SU-DHL-6 (cell line): ENCODE measurements around the gene ABCD1.
"Not testable (repeated sequence)": the region's sequence is repeated elsewhere in the genome, so short reads cannot be mapped to it uniquely, and the experiment has no call there.

Source experiments
- H2AFZ ChIP-seq: fragments of 200-600 bp; sonication (generic); 2 replicates; pipeline ENCODE4 v1.6.1; 2014; ENCODE audit warnings: low read depth, mild to moderate bottlenecking, moderate library complexity, mixed read lengths, antibody characterized with exemption, low read length; ENCODE audit not compliant: severe bottlenecking
- H3F3A ChIP-seq: fragments of 200-600 bp; shearing (Covaris generic); 2 replicates; pipeline ENCODE4 v1.6.0; 2016; ENCODE audit warnings: antibody characterized with exemption, mild to moderate bottlenecking; ENCODE audit not compliant: insufficient read depth
- H3K27ac ChIP-seq: fragments of 200-600 bp; sonication (generic); 2 replicates; pipeline ENCODE4 v1.5.1; 2016; ENCODE audit warnings: low read depth, mild to moderate bottlenecking, low read length, moderate library complexity, mixed read lengths
- H3K27me3 ChIP-seq: fragments of 200-600 bp; sonication (generic), shearing (Covaris generic); 2 replicates; pipeline ENCODE4 v1.6.0; 2014; ENCODE audit warnings: mild to moderate bottlenecking, low read length
- H3K36me3 ChIP-seq: fragments of 200-600 bp; sonication (generic); 2 replicates; pipeline ENCODE4 v1.6.1; 2014; ENCODE audit warnings: mild to moderate bottlenecking, low read length, mixed read lengths
- H3K4me2 ChIP-seq: fragments of 300-600, 200-600 bp; shearing (Covaris generic), sonication (generic); 2 replicates; pipeline ENCODE4 v1.6.0; 2014; ENCODE audit warnings: low read length, low read depth, mild to moderate bottlenecking; ENCODE audit not compliant: poor library complexity, severe bottlenecking
- H3K4me3 ChIP-seq: fragments of 200-600 bp; sonication (generic); 2 replicates; pipeline ENCODE4 v1.5.1; 2014; ENCODE audit warnings: antibody characterized with exemption, low read length, mild to moderate bottlenecking, mixed read lengths; ENCODE audit not compliant: insufficient read depth, poor library complexity, severe bottlenecking
- H3K79me2 ChIP-seq: fragments of 200-600 bp; sonication (generic); 2 replicates; pipeline ENCODE4 v1.6.1; 2014; ENCODE audit warnings: mild to moderate bottlenecking, low read length, moderate library complexity; ENCODE audit not compliant: insufficient read depth
- H3K9ac ChIP-seq: fragments of 200-600 bp; sonication (generic); 2 replicates; pipeline ENCODE4 v1.7.0; 2014; ENCODE audit warnings: mild to moderate bottlenecking, low read length
- H3K9me2 ChIP-seq: fragments of 200-600 bp; sonication (generic); replicated peaks from 2 replicates; pipeline ENCODE4 v1.6.1; 2014; ENCODE audit warnings: low read length; ENCODE audit not compliant: insufficient read depth
- H3K9me3 ChIP-seq: fragments of 200-600 bp; sonication (generic); 2 replicates; pipeline ENCODE4 v1.6.1; 2014; ENCODE audit warnings: low read length, mixed read lengths; ENCODE audit not compliant: insufficient read depth
- H4K20me1 ChIP-seq: fragments of 200-600 bp; sonication (generic); 2 replicates; pipeline ENCODE4 v1.6.1; 2014; ENCODE audit warnings: low read depth, mild to moderate bottlenecking, antibody characterized with exemption, low read length, moderate library complexity, mixed read lengths
- EZH2phosphoT487 ChIP-seq: fragments of 200-600 bp; sonication (generic), shearing (Covaris generic); conservative IDR thresholded peaks from 2 replicates; pipeline ENCODE4 v1.6.1; 2018; ENCODE audit warnings: mild to moderate bottlenecking, antibody characterized with exemption, low read length, moderate library complexity, mixed read lengths
- TF ChIP-seq, protein P1 (sequence below): fragments of 200-600 bp; sonication (generic); IDR thresholded peaks from one replicate; pipeline ENCODE4 v1.5.1; 2017; ENCODE audit warnings: antibody characterized with exemption, mild to moderate bottlenecking, low read length, moderate library complexity; ENCODE audit not compliant: insufficient read depth, poor library complexity, severe bottlenecking

ABCD1 gene

DNA sequence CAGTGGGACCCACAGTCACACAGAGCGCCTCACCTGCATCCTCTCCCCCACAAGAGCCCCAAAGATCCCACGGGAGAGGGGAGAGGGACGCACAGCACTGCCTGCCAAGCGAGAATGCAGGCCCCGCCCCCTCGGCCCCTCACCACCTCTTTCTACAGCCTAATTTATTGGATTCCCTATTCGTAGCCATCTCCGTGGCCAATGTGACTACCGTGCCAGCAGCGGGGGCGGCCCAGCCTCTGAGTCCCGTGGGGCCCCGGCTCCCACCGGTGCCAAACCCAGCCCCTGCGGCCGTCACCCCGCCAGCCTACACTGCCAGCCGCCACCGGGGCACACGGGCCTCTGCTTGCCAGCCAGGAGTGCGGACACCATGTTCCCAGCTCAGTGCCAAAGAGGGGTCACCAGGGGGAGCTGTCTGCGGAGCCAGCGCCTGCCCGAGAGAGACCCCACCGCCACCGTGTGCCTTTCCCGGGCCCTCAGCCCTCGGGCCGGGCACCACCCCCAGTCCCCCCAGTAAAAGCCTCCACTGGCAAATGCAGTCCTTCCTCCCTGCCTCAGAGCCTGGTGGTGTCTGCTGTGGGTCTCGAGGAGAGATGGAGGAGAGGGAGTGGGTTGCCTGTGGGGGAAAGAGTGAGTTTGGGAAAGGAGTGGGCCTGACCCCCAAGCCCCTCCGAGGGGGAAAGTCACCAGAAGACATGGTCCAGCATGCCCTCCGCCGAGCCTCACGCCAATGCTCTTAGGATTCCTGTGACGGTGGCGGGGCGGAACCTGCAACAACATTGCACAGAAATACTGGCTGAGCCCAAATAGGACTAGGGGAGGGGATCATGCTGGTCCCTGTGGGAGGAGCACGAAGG lies 19.8 kb downstream of the ABCD1 start:
- no peaks in the 10 kb centered on the region for H3K27me3 ChIP-seq
- no peak overlapping the region for H3K9ac ChIP-seq
- TF ChIP-seq EZH2phosphoT487, result no peak
- TF ChIP-seq, protein P1, sequence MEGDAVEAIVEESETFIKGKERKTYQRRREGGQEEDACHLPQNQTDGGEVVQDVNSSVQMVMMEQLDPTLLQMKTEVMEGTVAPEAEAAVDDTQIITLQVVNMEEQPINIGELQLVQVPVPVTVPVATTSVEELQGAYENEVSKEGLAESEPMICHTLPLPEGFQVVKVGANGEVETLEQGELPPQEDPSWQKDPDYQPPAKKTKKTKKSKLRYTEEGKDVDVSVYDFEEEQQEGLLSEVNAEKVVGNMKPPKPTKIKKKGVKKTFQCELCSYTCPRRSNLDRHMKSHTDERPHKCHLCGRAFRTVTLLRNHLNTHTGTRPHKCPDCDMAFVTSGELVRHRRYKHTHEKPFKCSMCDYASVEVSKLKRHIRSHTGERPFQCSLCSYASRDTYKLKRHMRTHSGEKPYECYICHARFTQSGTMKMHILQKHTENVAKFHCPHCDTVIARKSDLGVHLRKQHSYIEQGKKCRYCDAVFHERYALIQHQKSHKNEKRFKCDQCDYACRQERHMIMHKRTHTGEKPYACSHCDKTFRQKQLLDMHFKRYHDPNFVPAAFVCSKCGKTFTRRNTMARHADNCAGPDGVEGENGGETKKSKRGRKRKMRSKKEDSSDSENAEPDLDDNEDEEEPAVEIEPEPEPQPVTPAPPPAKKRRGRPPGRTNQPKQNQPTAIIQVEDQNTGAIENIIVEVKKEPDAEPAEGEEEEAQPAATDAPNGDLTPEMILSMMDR, result no peak
- no peak overlapping the region for H3K4me2 ChIP-seq
- no peaks in the 10 kb centered on the region for H3K9me3 ChIP-seq
- H3K4me3 ChIP-seq, result no peak overlapping the region
- no peak overlapping the region for H3K27ac ChIP-seq
- no peaks in the 10 kb centered on the region for H3K36me3 ChIP-seq
- H3K9me2 ChIP-seq, result no peaks in the 10 kb centered on the region
- H2AFZ ChIP-seq, result no peak overlapping the region
- H3K79me2 ChIP-seq, result no peaks in the 10 kb centered on the region
- H3F3A ChIP-seq, result no peaks in the 10 kb centered on the region
- H4K20me1 ChIP-seq, result no peaks in the 10 kb centered on the region

- not testable (repeated sequence) for H4K20me1 ChIP-seq, H3K4me3 ChIP-seq, H2AFZ ChIP-seq, H3K9ac ChIP-seq, H3K9me3 ChIP-seq, H3K4me2 ChIP-seq, H3K27me3 ChIP-seq, H3K9me2 ChIP-seq, H3K27ac ChIP-seq, H3K36me3 ChIP-seq, H3K79me2 ChIP-seq, H3F3A ChIP-seq
Measured at GRCh38 chrX:153745067-153745433, 20.4 kb downstream of the ABCD1 start.

GRCh38 chrX:153746359-153746758 lies 21.7 kb downstream of the ABCD1 start:
- Histone ChIP-seq H3K4me2 (no peak overlapping the region), H3K27me3 (no peaks in the 10 kb centered on the region), H3K79me2 (no peaks in the 10 kb centered on the region), H3K27ac (no peak overlapping the region), H3K9me2 (no peaks in the 10 kb centered on the region), H3K36me3 (no peaks in the 10 kb centered on the region), H3F3A (no peaks in the 10 kb centered on the region), H3K9me3 (no peaks in the 10 kb centered on the region), H3K4me3 (no peak overlapping the region), H3K9ac (no peak overlapping the region), H4K20me1 (no peaks in the 10 kb centered on the region), H2AFZ (no peak overlapping the region)
- TF ChIP-seq, protein P1, result no peak
- TF ChIP-seq EZH2phosphoT487, result no peak

GRCh38 chrX:153746991-153747390 lies 22.3 kb downstream of the ABCD1 start:
- not testable (repeated sequence) for H3K27me3 ChIP-seq, H3K9ac ChIP-seq, H3F3A ChIP-seq, H3K27ac ChIP-seq, H3K4me2 ChIP-seq, H4K20me1 ChIP-seq, H3K9me2 ChIP-seq, H2AFZ ChIP-seq, H3K4me3 ChIP-seq, H3K9me3 ChIP-seq, H3K79me2 ChIP-seq, H3K36me3 ChIP-seq

- not testable (repeated sequence) for H3K9me3 ChIP-seq, H4K20me1 ChIP-seq, H3K36me3 ChIP-seq, H3K27ac ChIP-seq, H3K4me3 ChIP-seq, H3K4me2 ChIP-seq, H2AFZ ChIP-seq, H3K9ac ChIP-seq, H3K27me3 ChIP-seq, H3K79me2 ChIP-seq, H3F3A ChIP-seq, H3K9me2 ChIP-seq
Measured at GRCh38 chrX:153749017-153749416, 24.4 kb downstream of the ABCD1 start.
